ENCODE results near the gene KRT80. TPM values are rescaled to one million over a fixed set of nuclear protein-coding genes. Genes with fewer than 3 reads are reported as not detected.

Gene KRT80
- under 0.01 TPM in 1 of 2 replicates, not detected in the other for total RNA-seq

DNA sequence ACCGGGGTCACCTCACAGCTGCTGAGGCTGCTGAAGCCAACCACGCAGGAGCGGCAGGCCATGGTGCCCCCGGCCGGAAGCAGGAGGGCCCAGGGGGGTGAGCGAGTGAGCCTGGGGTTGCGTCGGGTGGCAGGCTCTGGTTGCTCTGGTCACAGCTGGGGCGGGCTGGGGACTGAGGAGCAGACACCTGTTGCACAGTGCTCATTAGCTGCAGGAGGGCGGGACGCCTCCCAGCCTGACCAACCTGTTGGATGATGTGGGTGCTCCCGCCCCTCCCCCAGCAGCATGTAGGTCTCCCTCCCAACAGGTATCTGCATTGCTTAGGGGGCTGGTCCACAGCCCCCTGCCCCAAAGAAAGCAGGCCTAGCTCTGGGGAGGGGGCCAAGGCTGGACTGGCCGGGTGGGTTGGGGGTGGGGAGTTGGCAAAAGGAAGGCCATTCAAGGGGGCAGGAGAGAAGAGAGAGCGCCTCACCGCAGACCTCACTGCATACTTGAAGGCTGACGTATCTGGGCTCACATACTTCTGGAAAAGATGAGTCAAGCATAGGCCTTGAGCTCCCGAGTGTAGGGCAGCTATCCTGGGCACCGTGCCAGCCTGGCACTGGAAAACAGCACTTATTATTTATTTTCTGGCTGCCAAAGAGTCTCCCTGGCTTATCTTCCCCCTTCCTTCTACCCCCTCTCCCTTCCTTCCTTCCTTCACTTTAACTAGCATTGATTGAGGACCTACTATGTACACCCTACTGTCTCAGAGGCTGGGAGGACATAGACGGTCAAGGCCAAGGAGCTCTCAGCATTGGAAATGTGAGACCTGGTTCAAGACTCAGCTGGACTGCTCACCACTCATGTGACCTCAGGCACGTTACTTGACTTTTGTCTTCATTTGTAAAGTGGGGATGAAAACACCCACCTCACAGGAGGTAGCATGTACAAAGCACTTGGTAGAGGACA lies at the start of gene KRT80:
Gene KRT80, minus strand, starts transcription at position 174 of the 951 bp plus-strand sequence. Its CDS starts 112 bp downstream, at position 62.

DNA sequence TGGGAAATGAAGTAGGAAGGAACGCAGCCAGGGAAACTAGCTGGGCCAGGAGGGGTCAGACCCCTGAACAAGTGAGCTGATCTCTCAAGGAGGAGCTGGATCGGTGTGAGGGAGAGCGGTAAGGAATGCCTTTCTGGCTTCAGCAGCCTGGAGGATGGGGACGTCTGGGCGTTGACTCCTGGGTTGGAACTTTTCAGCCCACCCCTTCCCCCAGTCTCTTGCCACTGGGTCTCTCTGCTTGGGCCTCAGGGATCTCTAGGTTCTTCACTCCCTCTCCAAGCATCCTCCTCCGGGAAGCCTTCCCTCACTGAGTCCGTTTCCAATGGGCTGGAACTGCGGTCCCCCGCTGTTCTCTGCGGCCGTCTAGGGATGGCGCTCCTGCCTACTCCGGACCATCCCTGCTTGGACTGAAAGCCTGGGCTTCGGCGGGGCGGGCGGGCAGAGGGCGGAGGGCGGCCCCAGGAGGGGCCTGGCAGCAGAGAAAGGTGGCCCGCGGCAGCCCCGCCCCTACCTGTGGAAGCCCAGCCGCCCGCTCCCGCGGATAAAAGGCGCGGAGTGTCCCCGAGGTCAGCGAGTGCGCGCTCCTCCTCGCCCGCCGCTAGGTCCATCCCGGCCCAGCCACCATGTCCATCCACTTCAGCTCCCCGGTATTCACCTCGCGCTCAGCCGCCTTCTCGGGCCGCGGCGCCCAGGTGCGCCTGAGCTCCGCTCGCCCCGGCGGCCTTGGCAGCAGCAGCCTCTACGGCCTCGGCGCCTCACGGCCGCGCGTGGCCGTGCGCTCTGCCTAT lies 41.1 kb upstream of the KRT80 start, which contains the start of gene KRT7:
Gene KRT7, plus strand, starts transcription at position 570 of the 788 bp plus-strand sequence. Its CDS starts 54 bp downstream, at position 624.

Other genes starting within 250 kb of the KRT80 start
- 18.2 and 20.7 TPM in 2 replicates for gene ACVR1B, start 240.3 kb downstream of the KRT80 start, total RNA-seq
- 6.8 and 20.4 TPM in 2 replicates for gene TAMALIN, start 185.1 kb downstream of the KRT80 start, total RNA-seq
- gene NR4A1, start 140.6 kb downstream of the KRT80 start, total RNA-seq, result 22.0 and 122 TPM in 2 replicates
- 85.6 and 98.5 TPM in 2 replicates for gene ATG101, start 122.0 kb downstream of the KRT80 start, total RNA-seq
- not detected in 2 replicates for gene SMIM41, start 112.3 kb downstream of the KRT80 start, total RNA-seq
- 85.9 and 90.6 TPM in 2 replicates for gene KRT7, start 41.2 kb upstream of the KRT80 start, total RNA-seq
- gene KRT86, start 82.6 kb upstream of the KRT80 start, total RNA-seq, result 0.54 TPM in 1 of 2 replicates, not detected in the other
- 0.16 TPM in 1 of 2 replicates, not detected in the other for gene KRT81, start 99.5 kb upstream of the KRT80 start, total RNA-seq
- gene KRT83, start 129.4 kb upstream of the KRT80 start, total RNA-seq, result not detected in 2 replicates
- gene KRT85, start 175.5 kb upstream of the KRT80 start, total RNA-seq, result not detected in 2 replicates
- gene KRT84, start 193.6 kb upstream of the KRT80 start, total RNA-seq, result not detected in 2 replicates
- not detected in 2 replicates for gene KRT82, start 214.3 kb upstream of the KRT80 start, total RNA-seq
- gene KRT75, start 242.4 kb upstream of the KRT80 start, total RNA-seq, result not detected in 2 replicates

Data from cardiac atrium fibroblast (primary cell).